Ishikawa (cell line): ENCODE results near the gene LRIF1.

Experiments
- CEBPB ChIP-seq: IDR thresholded peaks from 2 replicates; pipeline ENCODE4 v1.6.1; 2012
- CREB1 ChIP-seq: IDR thresholded peaks from 2 replicates; pipeline ENCODE4 v1.6.1; 2012; ENCODE audit warnings: low read depth
- EGR1 ChIP-seq: IDR thresholded peaks from 2 replicates; pipeline ENCODE4 v1.6.1; 2012
- EP300 ChIP-seq: IDR thresholded peaks from 2 replicates; pipeline ENCODE4 v1.6.1; 2012; ENCODE audit warnings: borderline replicate concordance
- FOXM1 ChIP-seq: IDR thresholded peaks from 2 replicates; pipeline ENCODE4 v1.6.1; 2012; ENCODE audit warnings: low read depth, borderline replicate concordance
- MAX ChIP-seq: IDR thresholded peaks from 2 replicates; pipeline ENCODE4 v1.6.1; 2012
- NFIC ChIP-seq: IDR thresholded peaks from 2 replicates; pipeline ENCODE4 v1.6.1; 2012
- RAD21 ChIP-seq: IDR thresholded peaks from 2 replicates; pipeline ENCODE4 v1.6.1; 2012; ENCODE audit warnings: low read depth
- REST ChIP-seq: IDR thresholded peaks from 2 replicates; pipeline ENCODE4 v1.6.1; 2012; ENCODE audit warnings: low read depth, mild to moderate bottlenecking
- TAF1 ChIP-seq: IDR thresholded peaks from 2 replicates; pipeline ENCODE4 v1.6.1; 2012; ENCODE audit warnings: low read depth, mild to moderate bottlenecking
- TEAD4 ChIP-seq: IDR thresholded peaks from 2 replicates; pipeline ENCODE4 v1.6.1; 2012
- USF1 ChIP-seq: IDR thresholded peaks from 2 replicates; pipeline ENCODE4 v1.6.1; 2012
- YY1 ChIP-seq: IDR thresholded peaks from 2 replicates; pipeline ENCODE4 v1.6.1; 2012; ENCODE audit warnings: low read depth
- ZBTB7A ChIP-seq: IDR thresholded peaks from 2 replicates; pipeline ENCODE4 v1.6.1; 2012; ENCODE audit warnings: low read depth

GRCh38 chr1:110902820-110903463, 60.8 kb downstream of the LRIF1 start:
- TF ChIP-seq MAX: no peak
- no peak for TF ChIP-seq CEBPB
- no peak for TF ChIP-seq TAF1
- TF ChIP-seq TEAD4: no peak
- TF ChIP-seq REST: no peak
- no peak for TF ChIP-seq EP300
- TF ChIP-seq RAD21: no peak
- TF ChIP-seq EGR1: no peak
- no peak for TF ChIP-seq FOXM1
- TF ChIP-seq YY1: no peak
- TF ChIP-seq ZBTB7A: no peak
- no peak for TF ChIP-seq NFIC
- TF ChIP-seq CREB1: no peak
- no peak for TF ChIP-seq USF1
